Inflammatory macrophage treated with lipopolysaccharide for 1 hour (primary cell): ENCODE results near the gene RBBP4.
"Not testable (repeated sequence)": the region's sequence is repeated elsewhere in the genome, so short reads cannot be mapped to it uniquely, and the experiment has no call there.

Source experiments
- DNase-seq, 2 donors: peaks; one replicate each; pipeline ENCODE4 v3.0.0-alpha.2; 2020 to 2022

Gene RBBP4

DNA sequence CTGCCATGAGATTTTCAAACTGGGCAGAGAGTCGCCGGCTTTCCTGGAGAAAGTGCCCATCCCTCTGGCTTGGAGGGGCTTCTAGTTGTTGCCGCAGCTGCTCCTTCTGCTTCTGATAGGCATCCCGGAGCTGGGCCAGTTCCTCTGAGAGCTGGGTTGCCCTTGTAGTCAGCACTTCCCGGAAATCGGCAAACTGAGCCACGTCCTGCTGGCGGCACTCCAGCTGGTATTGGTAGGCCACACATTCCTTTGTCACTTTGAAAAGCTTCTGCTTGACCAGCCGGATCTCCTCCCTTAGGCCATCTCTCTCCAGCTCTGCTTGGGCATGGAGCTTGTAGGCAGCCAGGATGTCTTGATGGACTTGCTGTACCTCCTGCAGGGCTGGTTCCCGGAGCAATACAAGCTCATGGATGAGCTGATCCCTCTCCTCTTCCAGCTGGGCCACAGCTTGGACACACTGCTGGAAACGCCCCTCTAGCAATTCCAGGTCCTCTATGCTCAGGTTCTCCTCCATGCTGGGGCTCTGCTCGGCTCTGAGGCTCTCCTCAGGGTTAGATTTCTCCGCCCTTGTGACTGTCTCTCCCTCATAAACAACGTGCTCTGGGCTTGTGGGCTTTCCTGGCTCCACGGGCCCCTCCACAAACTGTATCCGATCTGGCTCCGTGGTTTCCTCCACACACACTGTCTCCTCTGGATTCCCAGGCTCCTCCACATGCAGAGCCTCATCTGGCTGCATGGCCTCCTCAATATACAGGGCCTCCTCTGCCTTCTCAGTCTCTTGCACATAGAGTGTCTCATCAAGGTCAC, 44.3 kb downstream of the RBBP4 start:
- DNase-seq, result peak; percentile 17 to 28

DNA sequence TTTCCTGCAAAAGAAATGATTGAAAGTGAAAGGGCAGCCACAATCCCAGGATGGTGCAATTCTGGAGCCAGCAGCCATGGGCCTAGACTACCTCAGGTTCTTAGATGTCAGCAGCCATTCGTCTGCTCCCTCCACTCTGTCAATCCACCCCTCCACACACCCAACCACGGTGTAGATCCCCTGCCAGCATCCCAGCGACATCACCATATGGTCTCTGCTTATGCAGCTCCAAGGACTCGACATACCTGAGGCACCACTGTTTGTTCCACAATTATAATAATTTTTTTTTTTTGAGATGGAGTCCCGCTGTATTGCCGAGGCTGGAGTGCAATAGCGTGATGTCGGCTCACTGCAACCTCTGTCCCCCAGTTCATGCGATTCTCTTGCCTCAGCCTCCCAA, 45.0 kb downstream of the RBBP4 start:
- no peak for DNase-seq

DNA sequence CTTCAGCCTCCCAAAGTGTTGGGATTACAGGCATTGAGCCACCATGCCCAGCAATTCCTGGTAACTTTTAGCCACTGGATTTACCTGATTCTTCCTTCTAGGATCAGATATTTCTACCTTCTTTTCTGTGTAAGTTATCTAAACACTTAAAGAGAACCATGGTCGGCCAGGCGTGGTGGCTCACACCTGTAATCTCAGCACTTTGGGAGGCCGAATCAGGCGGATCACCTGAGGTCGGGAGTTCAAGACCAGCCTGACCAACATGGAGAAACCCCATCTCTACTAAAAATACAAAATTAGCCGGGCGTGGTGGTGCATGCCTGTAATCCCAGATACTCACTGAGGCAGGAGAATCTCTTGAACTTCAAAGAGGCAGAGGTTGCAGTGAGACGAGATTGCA, 46.0 kb downstream of the RBBP4 start:
- not testable (repeated sequence) for DNase-seq

DNA sequence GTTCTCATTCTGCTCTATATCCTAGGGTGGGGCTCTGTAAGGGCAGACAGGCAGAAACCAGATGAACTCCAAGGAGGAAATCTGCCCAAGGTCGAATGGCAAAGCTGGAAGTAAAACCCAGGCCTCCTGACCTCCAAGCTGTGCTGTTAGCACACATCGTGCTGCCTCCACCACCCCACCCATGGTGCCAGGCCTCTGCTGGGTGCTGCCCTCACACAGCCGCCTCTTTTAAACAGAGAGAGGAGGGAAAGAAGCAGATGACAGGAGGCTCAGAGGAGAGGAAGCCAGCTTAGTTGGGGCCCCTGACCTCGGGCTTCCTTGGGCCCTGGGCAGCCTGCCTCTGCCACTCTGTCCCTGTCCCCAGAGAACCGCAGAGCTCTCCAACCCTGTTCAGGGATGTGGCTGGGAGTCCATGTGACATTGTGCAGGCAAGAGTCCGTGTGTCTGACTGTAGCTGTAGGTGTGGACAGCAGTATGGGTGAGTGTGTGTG, 50.5 kb downstream of the RBBP4 start:
- no peak for DNase-seq

DNA sequence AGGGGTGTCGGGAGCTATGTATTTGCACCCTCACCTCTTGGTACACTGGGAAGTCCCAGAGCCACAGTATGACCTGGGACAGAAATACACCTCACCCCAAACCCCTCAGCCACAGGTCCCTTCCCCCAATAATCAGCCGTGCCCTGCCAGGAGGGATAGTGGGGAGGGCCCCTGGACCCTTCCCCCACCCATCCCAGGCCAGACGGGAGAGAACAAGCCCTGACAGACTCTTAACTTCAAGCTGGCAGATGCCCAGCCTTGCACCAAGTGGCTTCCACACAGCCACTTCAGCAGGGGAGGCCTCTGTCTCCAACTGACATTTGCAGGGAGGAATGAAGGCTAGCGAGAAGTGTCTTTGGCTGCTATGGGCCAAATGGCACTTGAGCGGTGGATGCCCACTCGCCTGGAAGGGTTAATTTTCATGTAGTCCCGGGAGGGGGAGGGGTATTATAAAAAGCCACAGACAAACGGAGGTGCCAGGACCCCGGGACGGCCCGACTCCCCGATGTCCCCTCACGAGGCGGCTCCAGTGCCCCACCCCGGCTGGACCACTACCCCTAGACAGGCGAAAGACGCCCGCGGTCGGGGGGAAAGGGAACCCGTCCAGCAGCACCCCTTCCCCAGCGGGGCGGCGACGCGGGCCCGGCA, 51.1 kb downstream of the RBBP4 start:
- no peak for DNase-seq

DNA sequence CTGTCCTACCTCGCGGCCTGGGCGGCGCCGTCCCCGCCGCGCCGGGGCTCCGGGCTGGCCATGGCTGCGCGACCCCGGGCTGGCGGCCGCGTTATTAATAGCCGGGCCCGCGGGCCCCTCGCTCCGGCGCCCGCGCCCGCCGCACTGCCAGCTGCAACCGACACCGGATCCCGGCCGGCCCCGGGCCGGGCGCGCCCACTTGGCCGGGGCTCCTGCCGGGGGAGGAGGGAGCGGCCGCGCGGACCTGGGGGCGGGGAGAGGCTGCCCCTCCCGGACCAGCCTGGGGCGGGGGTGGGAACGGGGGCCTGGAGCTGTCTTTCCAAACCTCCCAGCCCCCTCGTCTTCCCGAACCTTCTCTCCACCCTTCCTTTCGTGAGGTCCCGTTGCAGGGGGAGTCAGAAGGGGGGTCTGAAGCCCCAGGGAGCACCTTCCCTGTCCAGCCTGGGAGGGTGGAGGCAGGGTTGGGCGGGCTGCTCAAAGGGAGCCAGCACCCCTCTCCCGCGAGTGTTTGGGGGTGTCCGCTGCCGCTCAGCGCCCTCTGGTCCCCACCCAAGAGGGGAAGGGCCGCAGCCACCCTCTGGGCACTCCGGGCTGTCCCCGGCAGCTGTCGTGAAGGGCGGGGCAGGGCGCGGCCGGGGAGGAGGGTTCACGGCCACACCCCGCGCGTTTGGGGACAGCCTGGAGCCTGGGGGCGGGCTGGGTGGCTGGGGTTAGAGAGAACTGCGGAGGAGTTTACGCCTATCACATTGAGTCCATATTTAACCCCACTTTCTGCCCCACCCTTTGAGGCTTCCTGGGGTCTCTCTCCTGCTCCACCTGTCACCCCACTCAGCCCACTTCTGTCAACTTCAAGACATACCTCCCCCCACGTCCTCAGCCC, 51.8 kb downstream of the RBBP4 start, which contains the start of gene SYNC:
TSS of gene SYNC (minus strand) at position 172 of the 880 bp plus-strand sequence. CDS start at position 62, 110 bp downstream.
- DNase-seq, result peak; percentile 54 to 66

DNA sequence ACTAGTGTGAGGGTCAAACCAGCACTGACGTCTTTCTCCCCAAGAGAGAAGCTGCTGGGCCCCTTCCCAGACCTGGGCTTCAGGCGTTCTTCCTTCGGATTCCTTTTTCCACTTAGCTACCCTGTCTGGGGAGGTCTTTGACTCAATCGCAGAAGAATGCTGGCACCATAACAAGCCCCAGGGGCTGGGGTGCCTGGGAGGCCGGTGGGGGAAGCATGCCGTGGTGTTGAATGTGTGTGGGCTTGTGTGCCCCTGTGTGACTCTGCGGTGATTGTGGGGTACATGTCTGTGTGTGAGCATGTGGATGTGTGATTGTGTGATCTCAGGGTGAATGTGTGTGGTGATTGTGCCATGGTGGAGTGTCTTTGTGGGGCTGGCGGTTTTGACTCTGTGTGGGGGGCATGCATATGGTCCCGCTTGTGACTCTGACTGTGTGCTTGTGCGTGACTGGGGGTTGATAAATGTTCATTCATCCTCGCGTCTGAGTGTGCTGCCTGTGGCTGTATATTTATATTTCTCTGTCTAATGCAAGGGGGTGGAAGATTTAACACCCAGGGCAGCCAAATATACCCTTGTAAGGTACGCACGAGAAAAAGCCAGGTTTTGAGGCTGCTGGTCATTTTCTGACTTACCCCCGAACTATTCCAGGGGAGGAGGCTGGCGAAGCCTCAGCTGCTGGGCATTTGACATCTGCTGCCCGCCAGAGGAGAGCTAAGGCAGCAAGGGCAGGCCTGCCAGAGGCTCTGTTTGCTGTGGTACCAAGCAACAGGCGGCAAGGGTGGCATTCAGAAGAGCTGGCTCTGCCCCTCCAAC, 52.7 kb downstream of the RBBP4 start:
- DNase-seq, result no peak

DNA sequence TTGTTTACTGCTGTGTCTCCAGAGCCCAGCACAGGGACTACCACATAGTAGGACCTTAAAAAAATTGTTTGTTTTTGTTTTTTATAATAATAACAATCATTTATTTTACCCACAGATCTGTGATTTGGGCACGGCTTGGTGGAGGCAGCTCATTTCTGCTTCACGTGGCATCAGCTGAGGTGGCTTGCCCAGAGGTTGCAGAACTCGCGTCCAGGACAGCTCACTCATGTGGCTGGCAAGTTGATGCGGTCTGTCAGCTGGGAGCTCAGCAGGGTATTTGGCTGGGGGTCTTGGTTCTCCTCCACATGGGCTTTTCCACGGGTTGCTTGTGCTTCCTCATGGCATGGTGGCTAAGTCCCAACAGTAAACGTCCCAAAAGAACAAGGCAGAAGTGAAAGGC, 54.5 kb downstream of the RBBP4 start:
- DNase-seq, result no peak

DNA sequence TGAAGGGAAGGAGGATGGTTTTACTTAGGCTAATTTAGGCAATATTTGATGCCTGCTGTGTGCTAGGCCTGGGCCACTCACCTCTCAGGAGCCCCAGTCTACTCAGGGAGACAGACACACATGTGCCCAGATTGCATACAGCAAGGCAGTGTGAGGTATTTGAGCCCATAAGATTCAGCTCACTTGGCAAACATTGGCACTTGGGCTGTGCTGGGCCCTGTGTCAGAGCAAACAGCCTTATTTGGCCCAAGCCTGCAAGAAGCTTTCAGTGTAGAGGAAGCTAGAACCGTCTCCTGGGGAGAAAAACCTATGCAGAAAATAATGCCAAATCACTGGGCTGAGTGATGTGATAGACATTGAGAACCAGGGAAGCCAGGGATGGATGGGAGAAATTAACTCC, 55.5 kb downstream of the RBBP4 start:
- no peak for DNase-seq

DNA sequence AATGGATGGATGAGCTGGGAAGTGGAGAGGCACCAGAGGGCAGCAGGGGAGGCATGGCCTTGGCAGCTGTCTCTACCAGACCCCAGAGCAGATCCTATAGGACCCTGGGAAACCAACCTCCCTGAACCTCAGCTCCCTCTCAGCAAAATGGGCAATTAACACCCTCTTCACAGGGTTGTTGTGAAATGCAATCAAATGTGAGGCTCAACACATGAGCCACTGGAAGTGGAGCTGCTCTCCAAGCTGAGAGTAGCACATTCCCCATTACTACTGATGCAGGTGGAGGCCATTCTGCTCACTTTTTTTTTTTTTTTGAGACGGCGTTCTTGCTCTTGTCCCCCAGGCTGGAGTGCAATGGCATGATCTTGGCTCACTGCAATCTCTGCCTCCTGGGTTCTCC, 58.1 kb downstream of the RBBP4 start:
- DNase-seq, result no peak

DNA sequence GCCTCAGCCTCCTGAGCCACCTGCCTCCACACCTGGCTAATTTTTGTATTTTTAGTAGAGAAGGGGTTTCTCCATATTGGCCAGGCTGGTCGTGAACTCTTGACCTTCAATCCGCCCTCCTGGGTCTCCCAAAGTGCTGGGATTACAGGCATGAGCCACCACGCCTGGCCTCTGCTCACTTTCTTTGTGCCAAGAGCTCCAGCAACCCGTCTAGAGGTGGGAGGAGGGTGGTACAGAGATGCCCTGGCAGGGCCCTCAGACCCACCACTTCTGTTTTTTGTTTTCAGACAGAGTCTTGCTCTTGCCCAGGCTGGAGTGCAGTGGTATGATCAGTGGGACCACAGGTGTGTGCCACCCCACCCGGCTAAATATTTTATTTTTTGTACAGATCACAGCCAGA, 58.5 kb downstream of the RBBP4 start:
- no peak for DNase-seq

DNA sequence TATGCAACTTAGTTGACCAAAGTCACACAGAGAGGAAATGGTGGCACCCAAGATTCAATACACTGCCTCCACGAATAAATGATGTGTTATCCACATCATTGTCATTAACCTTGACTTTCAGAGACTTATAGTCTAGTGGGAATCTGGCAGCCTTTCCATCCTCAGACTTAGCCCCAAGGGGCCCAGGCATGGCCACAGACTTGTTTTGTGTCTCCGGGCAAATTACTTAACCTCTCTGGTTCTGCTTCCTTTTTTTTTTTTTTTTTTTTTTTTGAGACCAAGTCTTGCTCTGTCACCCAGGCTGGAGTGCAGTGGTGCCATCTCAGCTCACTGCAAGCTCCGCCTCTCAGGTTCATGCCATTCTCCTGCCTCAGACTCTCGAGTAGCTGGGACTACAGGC, 60.2 kb downstream of the RBBP4 start:
- peak; percentile 44 to 48 for DNase-seq

DNA sequence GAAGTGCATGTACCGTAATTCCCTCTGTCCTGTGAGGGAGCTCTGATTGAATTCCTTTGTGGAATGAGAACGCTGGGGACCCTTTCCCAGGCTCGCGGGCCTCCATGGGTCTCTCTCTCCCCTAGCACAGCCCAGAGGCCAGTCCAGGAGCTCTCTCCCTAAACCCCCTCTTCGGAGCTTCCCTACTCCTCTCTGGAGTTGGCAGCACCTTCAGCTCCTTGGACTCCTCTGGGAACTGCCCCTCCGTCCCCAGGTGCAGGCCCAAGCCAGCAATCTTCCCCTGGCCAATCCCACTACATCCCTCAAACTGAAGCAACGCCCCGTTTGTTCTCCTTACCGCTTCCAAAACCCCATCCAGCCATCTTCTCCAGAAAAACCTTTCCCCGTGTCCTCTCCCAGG, 62.1 kb downstream of the RBBP4 start:
- no peak for DNase-seq

DNA sequence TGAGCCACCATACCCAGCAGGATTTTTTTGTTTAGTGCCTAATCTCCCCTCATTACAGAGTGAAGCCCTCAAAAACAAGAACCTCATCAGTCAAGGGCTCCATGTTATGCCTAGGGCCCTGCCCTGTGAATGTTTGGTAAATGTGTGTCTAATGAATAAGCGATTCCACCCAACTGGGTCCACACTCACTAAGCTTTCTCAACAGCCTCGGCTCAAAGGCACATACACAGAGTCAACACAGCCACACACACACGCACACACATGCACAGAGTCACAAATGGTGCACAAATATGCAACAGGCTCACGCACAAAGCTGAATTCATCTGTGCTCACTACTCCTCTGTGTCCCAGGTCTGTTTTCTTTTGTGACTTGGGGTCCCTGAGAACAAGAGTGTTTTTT, 63.3 kb downstream of the RBBP4 start:
- no peak for DNase-seq

DNA sequence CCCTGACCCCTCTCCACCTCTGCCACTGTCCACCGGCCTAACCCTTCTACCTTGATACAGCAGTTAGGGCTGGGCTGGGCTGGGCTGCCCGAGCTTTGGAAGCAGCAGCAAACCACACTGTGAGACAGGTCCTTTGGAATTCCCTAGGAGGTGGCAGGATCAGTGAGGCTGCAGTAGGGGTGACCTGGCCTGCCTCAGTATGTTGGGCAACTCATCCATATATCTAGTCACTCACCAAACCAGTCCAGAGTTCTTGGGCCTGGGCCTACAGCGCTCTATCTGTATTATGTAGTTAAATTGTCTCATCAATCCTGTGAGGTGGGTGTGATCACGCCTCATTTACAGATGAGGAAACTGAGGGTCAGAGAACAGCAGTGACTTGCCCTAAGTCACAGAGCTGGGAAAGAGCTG, 64.9 kb downstream of the RBBP4 start:
- no peak for DNase-seq

DNA sequence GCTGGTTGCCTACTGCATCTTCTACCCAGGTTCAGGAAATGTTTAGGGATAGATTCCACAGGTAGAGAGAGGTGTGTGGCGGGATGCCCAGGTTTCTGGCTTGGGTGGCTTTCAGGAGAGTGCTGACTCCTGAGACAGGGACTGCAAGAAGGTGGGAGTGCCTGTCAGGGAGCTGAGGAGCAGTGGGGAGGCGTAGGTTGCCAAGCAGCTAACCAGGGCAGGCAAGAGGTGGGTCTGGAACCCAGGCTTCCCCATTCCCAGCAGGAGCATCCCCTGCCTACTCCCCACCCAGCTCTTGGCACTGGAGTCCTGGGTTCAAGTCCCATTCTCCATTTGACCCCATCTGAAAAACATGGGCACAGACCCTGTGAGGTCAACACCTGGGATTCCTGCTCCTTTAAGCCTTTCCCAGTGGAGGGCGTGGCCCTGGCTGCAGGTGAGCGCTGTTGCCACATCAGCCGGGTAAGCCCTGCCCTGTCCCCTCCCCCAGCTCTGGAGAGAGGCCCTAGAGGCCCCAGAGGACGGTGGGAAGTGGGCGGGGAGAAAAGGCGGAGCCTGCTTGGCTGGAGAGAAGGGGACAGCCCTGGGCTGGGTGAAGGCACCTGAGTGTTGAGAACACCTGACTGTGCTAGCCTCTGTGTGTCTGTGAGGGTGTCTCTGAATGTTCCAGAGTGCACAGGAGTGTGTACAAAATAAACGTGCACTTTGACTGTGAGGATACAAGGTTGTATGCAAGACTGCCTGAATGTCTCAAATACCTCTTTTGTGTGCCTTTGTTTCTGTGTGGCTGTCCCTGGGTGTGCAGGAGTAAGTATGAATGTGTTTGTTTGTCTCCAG, 65.5 kb downstream of the RBBP4 start:
- no peak for DNase-seq

DNA sequence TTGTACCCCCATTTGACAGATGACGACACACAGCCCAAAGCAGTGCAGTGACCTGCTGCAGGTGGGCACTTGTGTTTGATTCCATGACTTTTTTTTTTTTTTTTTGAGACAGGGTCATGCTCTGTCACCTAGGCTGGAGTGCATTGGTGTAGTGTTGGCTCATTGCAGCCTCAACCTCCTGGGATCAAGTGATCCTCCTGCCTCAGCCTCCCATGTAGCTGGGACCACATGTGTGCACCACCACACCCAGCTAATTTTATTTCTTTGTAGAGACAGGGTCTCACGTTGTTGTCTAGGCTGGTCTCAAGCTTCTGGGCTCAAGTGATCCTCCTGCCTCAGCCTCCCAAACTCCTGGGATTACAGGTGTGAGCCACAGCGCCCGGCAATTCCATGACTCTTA, 66.5 kb downstream of the RBBP4 start:
- no peak for DNase-seq

DNA sequence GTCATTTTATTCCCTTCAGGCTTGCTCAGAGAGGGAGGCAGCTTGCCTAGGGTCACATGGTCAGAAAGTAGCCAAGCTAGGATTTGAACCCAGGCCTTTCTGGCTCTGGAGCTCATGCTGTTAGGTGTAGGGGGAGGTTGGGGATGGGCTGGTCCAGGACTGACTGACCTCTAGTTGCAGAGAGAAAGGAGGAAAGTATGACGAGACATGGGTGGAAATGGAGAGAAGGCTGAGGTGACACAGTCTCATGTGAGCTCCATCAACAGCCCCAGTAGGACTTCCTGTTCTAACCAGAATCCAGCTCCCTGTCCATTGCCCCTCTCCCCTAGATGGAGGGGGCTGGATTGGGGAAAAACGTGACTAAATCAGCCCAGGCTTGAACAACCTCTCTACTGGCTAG, 67.0 kb downstream of the RBBP4 start:
- DNase-seq, result peak in 1 of 2 donors; percentile 46

DNA sequence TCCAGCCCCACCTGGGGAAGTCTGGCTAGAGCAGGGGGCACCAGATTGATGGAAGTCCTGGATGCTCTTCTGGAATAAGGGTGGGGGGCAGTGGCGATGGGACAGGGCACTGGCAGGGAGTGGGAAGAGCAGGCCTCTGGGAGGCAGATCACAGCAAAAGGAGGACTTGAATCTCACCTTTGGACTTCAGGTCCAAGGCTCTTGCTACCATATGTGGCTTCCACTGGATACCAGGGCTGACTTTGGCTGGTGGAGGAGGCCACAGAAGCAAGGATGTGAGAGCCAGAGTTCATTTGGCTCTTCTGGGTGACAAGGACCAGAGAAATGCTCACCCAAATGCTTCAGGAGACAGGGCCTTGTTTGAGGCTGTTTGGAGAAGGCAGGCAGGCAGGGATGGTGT, 67.5 kb downstream of the RBBP4 start:
- DNase-seq, result no peak

DNA sequence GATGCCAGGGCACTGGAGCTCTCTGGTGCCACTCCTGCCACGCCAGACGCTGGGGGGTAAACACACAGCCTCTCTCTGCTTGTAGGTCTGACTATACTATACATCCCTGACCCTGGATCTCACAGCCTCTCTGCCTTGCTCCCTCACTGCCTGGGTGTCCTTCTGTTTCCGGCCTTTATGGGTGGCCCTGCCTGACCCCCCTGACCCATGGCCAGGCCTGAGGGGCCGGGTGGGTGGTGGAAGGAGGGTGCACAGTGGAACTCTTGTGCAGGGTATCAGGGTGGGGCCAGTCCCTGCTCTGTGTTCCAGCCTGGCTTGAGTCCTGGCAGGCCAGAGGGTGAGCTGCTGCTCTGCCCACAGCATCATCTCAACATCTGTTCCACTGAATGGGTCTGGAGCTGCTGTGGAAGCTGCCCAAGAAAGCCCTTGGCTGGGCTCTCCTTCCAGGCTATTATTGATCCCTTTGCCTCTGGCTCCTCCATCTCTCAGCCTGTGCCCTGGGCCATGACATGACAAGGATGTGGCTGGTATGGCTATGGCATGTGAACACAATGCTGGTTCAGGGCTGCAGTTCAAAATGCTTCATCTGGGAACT, 68.8 kb downstream of the RBBP4 start:
- DNase-seq, result no peak
